Glutamatergic neuron (in vitro differentiated cells): Measurements from ENCODE around the gene DCLK1. TPM values are rescaled to one million over a fixed set of nuclear protein-coding genes. Genes with fewer than 3 reads are reported as not detected.

Experiments
- DNase-seq: peaks from one replicate; pipeline ENCODE4 v3.0.0; 2022
- H3K27ac Mint-ChIP-seq: one replicate; pipeline ENCODE4 v1.8.0; 2020; ENCODE audit warnings: mild to moderate bottlenecking, mixed read lengths, inconsistent platforms; ENCODE audit not compliant: unreplicated experiment
- H3K27me3 Mint-ChIP-seq: one replicate; pipeline ENCODE4 v1.8.0; 2020; ENCODE audit warnings: mild to moderate bottlenecking, moderate library complexity, mixed read lengths, inconsistent platforms; ENCODE audit not compliant: unreplicated experiment
- H3K36me3 Mint-ChIP-seq: one replicate; pipeline ENCODE4 v1.8.0; 2020; ENCODE audit warnings: mild to moderate bottlenecking, mixed read lengths, inconsistent platforms; ENCODE audit not compliant: unreplicated experiment
- H3K4me1 Mint-ChIP-seq: one replicate; pipeline ENCODE4 v1.8.0; 2020; ENCODE audit warnings: mild to moderate bottlenecking, low read depth, mixed read lengths, inconsistent platforms; ENCODE audit not compliant: unreplicated experiment
- H3K4me3 Mint-ChIP-seq: one replicate; pipeline ENCODE4 v1.8.0; 2020; ENCODE audit warnings: mild to moderate bottlenecking, mixed read lengths, inconsistent platforms; ENCODE audit not compliant: unreplicated experiment
- H3K9me3 Mint-ChIP-seq: one replicate; pipeline ENCODE4 v1.8.0; 2020; ENCODE audit warnings: mild to moderate bottlenecking, moderate library complexity, mixed read lengths, inconsistent platforms; ENCODE audit not compliant: unreplicated experiment
- total RNA-seq: library from RNA; stranded (reverse); fragmentation: NEBNext Ultra II Directional; extraction: Animal tissue kit (Norgen Biotek cat#: 25700); gene quantifications from one replicate; pipeline ENCODE4 v1.2.1, GENCODE V29; 2021; ENCODE audit not compliant: unreplicated experiment
- TF ChIP-seq, protein P1 (sequence below): fragments of 200-600 bp; sonication (generic); IDR thresholded peaks from one replicate; pipeline ENCODE4 v1.5.0; 2021; ENCODE audit not compliant: partially characterized antibody, unreplicated experiment

The DCLK1 gene
- total RNA-seq, 1 donor from 2014 or later: 63.9 TPM

DNA sequence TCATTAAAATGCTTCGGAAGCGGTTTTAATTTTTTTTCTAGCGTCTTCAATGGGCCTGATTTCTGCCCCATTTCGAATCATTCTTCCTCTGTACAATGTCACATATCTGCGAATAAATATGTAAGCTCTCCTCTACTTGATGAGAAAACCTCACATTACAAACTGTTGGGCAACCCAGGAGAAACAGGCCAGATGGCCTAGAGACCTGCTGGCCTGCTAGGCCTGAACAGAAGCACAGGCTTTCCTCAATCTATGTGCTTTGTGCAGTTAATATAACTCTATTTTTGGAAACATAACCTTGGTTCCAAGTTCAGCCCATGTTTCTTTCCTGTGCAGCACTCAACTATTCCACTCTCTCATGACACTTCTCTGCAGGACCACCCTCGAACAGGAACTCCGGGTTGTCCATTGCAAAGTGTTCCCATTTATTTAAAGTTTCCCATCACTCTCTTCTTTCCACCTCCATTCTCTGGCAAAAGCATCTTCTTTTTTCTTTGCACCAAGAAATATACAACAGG is 42.0 kb downstream of the DCLK1 start:
- H3K27me3 Mint-ChIP-seq: peaks cover 2% of the 10 kb centered on the region
- no peaks in the 10 kb centered on the region for H3K9me3 Mint-ChIP-seq
- DNase-seq: no peak
- H3K27ac Mint-ChIP-seq: no peak overlapping the region
- TF ChIP-seq, protein P1, sequence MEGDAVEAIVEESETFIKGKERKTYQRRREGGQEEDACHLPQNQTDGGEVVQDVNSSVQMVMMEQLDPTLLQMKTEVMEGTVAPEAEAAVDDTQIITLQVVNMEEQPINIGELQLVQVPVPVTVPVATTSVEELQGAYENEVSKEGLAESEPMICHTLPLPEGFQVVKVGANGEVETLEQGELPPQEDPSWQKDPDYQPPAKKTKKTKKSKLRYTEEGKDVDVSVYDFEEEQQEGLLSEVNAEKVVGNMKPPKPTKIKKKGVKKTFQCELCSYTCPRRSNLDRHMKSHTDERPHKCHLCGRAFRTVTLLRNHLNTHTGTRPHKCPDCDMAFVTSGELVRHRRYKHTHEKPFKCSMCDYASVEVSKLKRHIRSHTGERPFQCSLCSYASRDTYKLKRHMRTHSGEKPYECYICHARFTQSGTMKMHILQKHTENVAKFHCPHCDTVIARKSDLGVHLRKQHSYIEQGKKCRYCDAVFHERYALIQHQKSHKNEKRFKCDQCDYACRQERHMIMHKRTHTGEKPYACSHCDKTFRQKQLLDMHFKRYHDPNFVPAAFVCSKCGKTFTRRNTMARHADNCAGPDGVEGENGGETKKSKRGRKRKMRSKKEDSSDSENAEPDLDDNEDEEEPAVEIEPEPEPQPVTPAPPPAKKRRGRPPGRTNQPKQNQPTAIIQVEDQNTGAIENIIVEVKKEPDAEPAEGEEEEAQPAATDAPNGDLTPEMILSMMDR: no peak
- no peak overlapping the region for H3K4me3 Mint-ChIP-seq
- peaks cover 19% of the 10 kb centered on the region for H3K4me1 Mint-ChIP-seq
- H3K36me3 Mint-ChIP-seq: peaks cover 7% of the 10 kb centered on the region

DNA sequence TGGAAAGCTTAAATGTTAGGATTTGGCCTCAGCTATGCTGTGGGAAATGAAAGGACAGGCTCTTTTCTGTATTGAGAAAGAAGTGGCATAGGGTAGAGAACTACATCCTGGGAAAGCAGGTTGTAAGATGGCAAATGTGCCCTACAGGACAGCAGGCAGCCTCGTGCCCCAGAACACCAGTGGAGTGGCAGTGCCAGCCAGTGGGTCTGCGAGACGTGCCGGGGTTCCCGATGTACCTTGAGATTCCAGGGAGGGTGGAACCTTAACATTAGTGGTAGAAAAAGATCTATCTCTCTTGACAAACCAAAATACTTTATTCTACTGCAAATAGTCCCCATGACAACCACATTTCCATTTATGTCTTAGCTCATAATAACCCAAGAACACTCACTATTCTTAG is 42.7 kb downstream of the DCLK1 start:
- TF ChIP-seq, protein P1: no peak
- Mint-ChIP-seq H3K27me3 (peaks cover 2% of the 10 kb centered on the region), H3K27ac (no peak overlapping the region)

GRCh38 chr13:36088001-36088400 is 43.2 kb downstream of the DCLK1 start:
- Mint-ChIP-seq H3K36me3 (peaks cover 7% of the 10 kb centered on the region), H3K9me3 (no peaks in the 10 kb centered on the region), H3K27me3 (peaks cover 2% of the 10 kb centered on the region), H3K4me1 (peaks cover 21% of the 10 kb centered on the region), H3K4me3 (no peak overlapping the region), H3K27ac (no peak overlapping the region)
- DNase-seq: no peak
- TF ChIP-seq, protein P1: no peak

More for the DNA sequence above, 42.7 kb downstream of the DCLK1 start:
- Mint-ChIP-seq H3K4me1 (peaks cover 21% of the 10 kb centered on the region), H3K36me3 (peaks cover 7% of the 10 kb centered on the region), H3K4me3 (no peak overlapping the region), H3K9me3 (no peaks in the 10 kb centered on the region)
- DNase-seq: no peak

DNA sequence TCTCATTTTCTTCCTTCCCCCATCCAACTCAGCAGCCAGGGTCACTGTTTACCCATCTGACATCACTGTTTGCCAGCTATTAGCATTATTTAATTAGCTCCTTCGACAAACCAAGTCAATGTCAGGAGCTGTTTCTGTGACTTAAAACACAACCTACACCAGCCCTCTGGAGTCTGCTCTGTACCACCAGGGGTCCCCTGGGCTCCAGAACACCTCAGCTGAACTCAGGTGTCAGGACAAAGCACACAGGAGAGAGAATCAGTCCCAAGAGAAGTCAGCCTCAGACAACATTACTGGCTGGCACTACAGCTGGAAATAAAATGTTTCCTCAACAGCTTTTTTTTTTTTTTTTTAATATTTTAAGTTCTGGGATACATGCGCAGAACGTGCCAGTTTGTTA is 45.1 kb downstream of the DCLK1 start:
- no peaks in the 10 kb centered on the region for H3K9me3 Mint-ChIP-seq
- peaks cover 21% of the 10 kb centered on the region for H3K4me1 Mint-ChIP-seq
- H3K4me3 Mint-ChIP-seq: no peak overlapping the region
- TF ChIP-seq, protein P1: no peak
- DNase-seq: no peak
- no peak overlapping the region for H3K27ac Mint-ChIP-seq
- H3K27me3 Mint-ChIP-seq: no peaks in the 10 kb centered on the region
- peaks cover 4% of the 10 kb centered on the region for H3K36me3 Mint-ChIP-seq

- Mint-ChIP-seq H3K27ac (no peak overlapping the region), H3K27me3 (no peaks in the 10 kb centered on the region), H3K4me1 (peaks cover 12% of the 10 kb centered on the region), H3K36me3 (peaks cover 5% of the 10 kb centered on the region), H3K4me3 (no peak overlapping the region), H3K9me3 (no peaks in the 10 kb centered on the region)
- TF ChIP-seq, protein P1: no peak
- DNase-seq: no peak
Measured at GRCh38 chr13:36084131-36084530, 47.1 kb downstream of the DCLK1 start.
